Fibroblast of skin of scalp (primary cell): ENCODE results near the gene RPRM.
"Not testable (repeated sequence)": the region's sequence is repeated elsewhere in the genome, so short reads cannot be mapped to it uniquely, and the experiment has no call there.

ENCODE experiments used
- DNase-seq: peaks from one replicate; pipeline ENCODE4 v3.0.0-alpha.2; 2013

The RPRM gene

DNA sequence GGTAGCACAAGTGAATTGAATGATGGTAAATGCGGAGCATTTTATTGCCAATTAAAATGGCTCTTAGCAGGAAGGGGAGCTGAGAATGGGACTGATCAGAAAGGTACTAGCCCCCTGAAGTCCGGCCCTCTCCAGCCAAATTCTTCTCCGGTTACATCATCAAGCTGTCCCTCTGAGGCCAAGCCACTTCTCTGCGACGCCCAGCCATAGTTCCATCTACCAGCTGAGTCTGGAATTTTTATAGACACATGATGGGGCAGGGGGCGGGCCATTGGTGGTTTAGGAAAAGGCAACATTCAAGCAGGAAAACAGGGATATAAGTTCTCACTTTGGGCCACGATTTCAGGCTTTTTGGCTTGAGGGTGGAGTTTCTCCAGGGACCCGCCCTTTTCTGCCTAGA is 22.7 kb downstream of the RPRM start:
- DNase-seq, result no peak

DNA sequence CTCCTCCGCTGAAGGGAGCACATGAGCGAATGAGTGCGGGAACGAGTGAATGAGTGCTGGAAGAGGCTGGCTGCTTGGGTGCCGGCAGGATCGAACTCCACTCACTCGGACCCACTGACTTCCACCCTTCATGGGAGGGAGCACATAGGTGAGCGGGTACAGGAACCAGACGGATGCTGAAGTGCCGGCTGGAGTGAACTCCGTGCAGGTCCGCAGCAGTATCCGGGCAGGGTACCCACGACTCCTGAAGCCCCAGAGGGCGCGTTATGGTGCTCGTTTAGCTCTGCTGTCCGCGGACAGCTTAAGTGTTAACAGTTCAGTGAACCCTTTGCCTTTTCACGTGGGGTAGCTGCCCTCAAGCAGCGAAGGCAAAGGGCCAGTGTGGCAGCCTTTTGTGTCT is 23.2 kb downstream of the RPRM start:
- no peak for DNase-seq

DNA sequence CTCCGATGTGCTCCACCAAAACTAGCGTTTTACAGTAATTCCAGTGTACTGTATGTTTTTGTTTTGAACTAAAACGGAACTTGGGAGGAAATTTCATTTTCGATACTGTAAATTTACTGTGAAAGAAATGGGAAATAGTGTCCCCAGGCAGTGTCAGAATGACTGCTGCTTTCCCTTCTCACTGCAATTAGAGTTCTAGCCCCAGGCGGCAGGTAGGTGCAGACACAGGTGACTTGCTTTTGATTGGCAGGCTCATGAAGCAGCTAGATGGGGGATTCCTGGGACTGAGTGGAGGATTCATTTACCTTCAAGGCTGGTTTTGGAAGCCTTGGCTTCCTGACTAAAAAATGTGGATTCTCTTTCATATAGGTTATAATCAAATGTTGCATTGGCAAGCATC is 27.0 kb downstream of the RPRM start:
- no peak for DNase-seq

DNA sequence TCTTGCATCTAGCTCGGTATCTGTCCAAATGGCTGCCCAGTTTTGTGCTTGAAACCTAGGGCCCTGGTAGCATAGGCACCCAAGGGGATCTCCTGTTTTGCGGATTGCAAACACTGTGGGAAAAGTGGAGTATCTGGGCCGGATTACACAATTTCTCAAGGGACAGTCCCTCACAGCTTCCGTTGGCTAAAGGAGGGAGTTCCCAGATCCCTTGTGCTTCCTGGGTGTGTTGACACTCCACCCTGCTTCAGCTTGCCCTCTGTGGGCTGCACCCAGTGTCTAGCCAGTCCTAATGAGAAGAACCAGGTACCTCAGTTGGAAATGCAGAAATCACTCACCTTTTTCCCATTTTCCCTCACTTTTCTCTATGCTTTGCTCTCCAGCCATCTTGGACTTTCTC is 35.5 kb downstream of the RPRM start:
- no peak for DNase-seq

DNA sequence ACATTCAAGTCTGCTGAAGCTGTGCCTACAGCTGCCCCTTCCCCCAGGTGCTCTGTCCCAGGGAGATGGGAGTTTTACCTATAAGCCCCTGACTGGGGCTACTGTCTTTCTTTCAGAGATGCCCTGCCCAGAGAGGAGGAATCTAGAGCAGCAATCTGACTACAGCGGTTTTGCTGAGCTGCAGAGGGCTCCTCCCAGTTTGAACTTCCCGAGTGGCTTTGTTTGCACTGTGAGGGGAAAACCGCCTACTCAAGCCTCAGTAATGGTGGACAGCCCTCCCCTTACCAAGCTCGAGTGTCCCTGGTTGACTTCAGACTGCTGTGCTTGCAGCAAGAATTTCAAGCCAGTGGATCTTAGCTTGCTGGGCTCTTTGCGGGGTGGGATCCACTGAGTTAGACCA is 35.9 kb downstream of the RPRM start:
- not testable (repeated sequence) for DNase-seq

DNA sequence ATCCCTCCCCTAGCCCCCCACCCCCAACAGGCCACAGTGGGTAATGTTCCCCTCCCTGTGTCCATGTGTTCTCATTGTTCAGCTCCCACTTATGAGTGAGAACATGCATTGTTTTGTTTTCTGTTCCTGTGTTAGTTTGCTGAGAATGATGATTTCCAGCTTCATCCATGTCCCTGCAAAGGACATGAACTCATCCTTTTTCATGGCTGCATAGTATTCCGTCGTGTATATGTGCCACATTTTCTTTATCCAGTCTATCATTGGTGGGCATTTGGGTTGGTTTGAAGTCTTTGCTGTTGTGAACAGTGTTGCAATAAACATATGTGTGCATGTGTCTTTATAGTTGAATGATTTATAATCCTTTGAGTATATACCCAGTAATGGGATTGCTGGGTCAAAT is 38.5 kb downstream of the RPRM start:
- not testable (repeated sequence) for DNase-seq

DNA sequence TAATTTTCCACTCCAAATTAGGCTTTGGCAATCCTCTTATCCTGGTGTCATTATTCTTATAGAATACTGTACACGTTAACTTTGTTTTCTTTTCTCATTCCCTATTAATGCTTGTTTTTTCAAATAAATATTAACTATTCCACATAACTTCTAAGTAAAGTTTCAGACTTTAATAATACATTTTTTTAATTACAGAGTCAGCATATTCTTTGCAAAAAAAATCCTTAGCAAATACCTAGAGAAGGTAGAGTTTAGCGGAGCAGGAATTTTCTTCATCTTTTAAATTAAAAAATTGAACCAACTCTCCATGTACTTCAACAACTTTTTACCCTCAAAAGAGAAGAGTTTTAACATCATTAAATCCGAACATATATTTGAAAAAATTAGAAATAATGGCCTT is 45.2 kb downstream of the RPRM start:
- DNase-seq, result no peak

DNA sequence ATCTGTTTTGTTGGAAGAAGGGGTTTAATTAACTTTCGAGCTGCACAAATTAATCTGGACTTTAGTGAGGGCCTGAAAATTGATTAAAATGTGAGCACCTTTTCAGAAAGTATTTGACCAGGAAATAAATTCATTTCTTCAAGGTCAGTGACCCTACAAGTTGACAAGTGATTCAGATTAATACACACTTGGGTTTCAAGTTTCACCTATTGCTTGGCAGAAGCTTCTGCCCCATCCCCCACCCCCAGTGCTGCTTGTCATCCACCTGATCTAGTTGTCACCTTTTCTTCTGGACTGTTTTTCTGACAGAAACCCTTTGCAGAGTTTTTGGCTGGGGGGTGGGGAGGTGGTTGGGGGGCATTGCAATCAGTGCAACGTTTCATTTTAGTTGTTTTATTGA is 46.2 kb downstream of the RPRM start:
- no peak for DNase-seq

DNA sequence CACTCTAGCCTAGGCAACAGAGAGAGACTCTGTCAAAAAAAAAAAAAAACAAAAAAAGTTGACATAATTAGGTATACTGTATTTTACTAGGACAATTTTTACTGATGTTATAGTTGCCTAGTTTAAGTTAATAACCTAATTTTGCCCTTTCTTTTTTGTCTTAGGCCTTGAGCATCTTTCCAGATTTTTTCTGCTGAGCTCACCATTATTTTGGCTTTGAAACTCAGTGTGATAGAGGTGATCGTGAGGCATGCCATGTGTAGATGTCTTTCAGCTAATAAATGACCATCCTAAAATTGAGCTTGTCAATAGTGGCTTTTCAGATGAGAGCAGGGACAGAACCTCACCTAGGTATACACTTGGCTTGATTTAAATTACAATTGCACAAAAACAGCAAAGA is 47.4 kb downstream of the RPRM start:
- DNase-seq, result no peak
